ENCODE data around the gene CORO6. TPM values are rescaled to one million over a fixed set of nuclear protein-coding genes. Genes with fewer than 3 reads are reported as not detected.

CORO6 gene
- polyA plus RNA-seq, 2 of the 4 experiments (the other 2 are of a cell fraction) = 5.0 to 10.1 TPM

DNA sequence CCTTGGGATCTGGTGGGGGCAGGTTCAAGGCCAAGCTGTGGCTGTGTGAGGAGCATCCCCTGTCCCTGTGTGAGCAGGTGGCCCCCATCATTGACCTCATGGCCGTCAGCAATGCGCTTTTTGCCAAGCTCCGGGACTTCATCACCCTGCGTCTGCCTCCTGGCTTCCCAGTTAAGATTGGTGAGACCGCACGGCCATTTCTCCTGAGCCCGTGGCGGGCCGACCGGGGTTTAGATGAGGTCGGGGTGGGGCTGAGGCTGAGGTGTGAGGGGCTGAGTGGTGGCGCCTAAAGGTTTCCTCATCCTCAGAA is 10.7 kb downstream of the CORO6 start (continued):
- TF ChIP-seq HDAC2 (IDR thresholded peaks at IDR 0.05) (no peak), ELK1 (IDR thresholded peaks at IDR 0.05; ENCODE audit: low read depth, low read length) (no peak), TFCP2L1 (CRISPR knock-in tag; IDR thresholded peaks at IDR 0.05) (no peak), CBX2 (IDR thresholded peaks at IDR 0.05; ENCODE audit: borderline replicate concordance, low read depth) (no peak), CEBPB (IDR thresholded peaks at IDR 0.05) (no peak)

DNA sequence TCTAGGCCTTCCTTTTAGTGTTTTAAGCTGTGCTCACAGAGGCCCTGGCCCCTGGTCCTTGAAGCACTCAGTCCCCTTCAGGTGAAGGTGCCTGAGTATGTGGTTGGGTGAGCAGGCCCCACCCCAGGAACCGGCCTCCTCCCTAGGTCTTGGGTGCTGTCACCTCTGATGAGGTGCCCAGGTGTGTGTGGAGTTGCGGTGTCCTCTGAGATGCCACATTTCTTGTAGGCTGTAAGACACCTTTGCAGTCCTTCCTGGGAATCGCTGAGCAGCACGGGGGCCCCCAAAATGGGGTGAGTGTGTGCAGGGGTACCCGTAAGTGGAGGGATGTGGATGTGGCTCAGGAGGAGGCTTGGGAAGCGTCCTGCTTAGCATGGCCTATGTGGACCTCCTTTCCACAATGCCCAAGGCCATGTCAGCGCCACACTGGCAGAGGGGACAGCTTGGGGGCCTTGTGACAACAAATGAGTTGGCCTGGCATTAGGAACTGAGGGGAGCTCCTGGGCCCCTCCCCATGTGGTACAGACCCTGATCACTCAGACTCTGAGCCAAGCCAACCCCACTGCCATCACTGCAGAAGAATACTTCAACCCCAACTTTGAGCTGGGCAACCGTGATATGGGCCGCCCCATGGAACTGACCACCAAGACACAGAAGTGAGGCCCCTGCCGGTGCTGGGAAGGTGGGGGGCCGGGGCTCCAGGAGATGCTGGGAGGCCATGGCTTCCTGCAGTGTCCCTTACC is 11.2 kb downstream of the CORO6 start:
- Histone ChIP-seq H3K4me2 (no peak overlapping the region), H3K4me3 (no peak overlapping the region), H3K9me3 (no peaks in the 10 kb centered on the region), H3K4me1 (peaks cover 14% of the 10 kb centered on the region), H3K27ac (no peak overlapping the region)
- WGBS (ENCODE audit: missing lambda C conversion rate) = 95% methylated on average over 11 of the region's 11 CpGs
- ATAC-seq (no peak), DNase-seq (ENCODE audit: low read depth in 1 of 2, low spot score in 1 of 2) (no peak), FAIRE-seq (no peak)
- CTCF ChIA-PET = interaction anchor here (1.1 to 23.2 kb wide), 4 partner anchors 16 to 167 kb away, joined by 3 to 447 read pairs (median 218); partner anchors contain the start of genes ABHD15, ANKRD13B and TP53I13
- POLR2A ChIA-PET = interaction anchor here (0.6 kb wide), 1 partner anchor 258 kb away, joined by 7 read pairs; no protein-coding TSS in a partner anchor
- no peak for TF ChIP-seq HOXB13 (CRISPR knock-in tag; IDR thresholded peaks at IDR 0.05; ENCODE audit: low read depth)
- no peak for TF ChIP-seq JUN (IDR thresholded peaks at IDR 0.05)
- TF ChIP-seq ESRRA (IDR thresholded peaks at IDR 0.05; ENCODE audit: borderline replicate concordance, low read length) = no peak
- TF ChIP-seq RAD21 (conservative IDR thresholded peaks at IDR 0.05 in 1 of 2, IDR thresholded peaks at IDR 0.05 in 1 of 2) = no peak
- no peak for TF ChIP-seq ZC3H11A (IDR thresholded peaks at IDR 0.05)
- no peak for TF ChIP-seq POLR2AphosphoS2 (conservative IDR thresholded peaks at IDR 0.05; ENCODE audit: low read length)
- TF ChIP-seq FOSB (CRISPR knock-in tag; IDR thresholded peaks at IDR 0.05) = no peak
- no peak for TF ChIP-seq HOXA7 (CRISPR knock-in tag; IDR thresholded peaks at IDR 0.05)
- TF ChIP-seq BHLHE40 (IDR thresholded peaks at IDR 0.05; ENCODE audit: low read depth, low read length) = no peak
- no peak for TF ChIP-seq CBX8 (IDR thresholded peaks at IDR 0.05)
- TF ChIP-seq PBX3 (IDR thresholded peaks at IDR 0.05) = no peak
- no peak for TF ChIP-seq RNF2 (IDR thresholded peaks at IDR 0.05; ENCODE audit: borderline replicate concordance, low read depth)
- TF ChIP-seq RFX5 (IDR thresholded peaks at IDR 0.05) = no peak
- TF ChIP-seq ZSCAN20 (CRISPR knock-in tag; IDR thresholded peaks at IDR 0.05) = no peak

GRCh38 chr17:29610395-29610794 is 12.3 kb downstream of the CORO6 start:
- TF ChIP-seq EHMT2 (IDR thresholded peaks at IDR 0.05; ENCODE audit: low read depth) = no peak
- TF ChIP-seq MAX (IDR thresholded peaks at IDR 0.05) = no peak
- TF ChIP-seq HEYL (CRISPR knock-in tag; IDR thresholded peaks at IDR 0.05) = no peak
- TF ChIP-seq CHD4 (IDR thresholded peaks at IDR 0.05; ENCODE audit: borderline replicate concordance) = no peak
- ChIA-PET CTCF (interaction anchor here (0.5 to 23.2 kb wide), 4 partner anchors 14 to 294 kb away, joined by 3 to 447 read pairs (median 164); partner anchors contain the start of genes ABHD15, ANKRD13B and TP53I13), POLR2A (no interaction called here)
- Histone ChIP-seq H3K4me1 (peaks cover 9% of the 10 kb centered on the region), H3K9me3 (no peaks in the 10 kb centered on the region), H3K4me3 (no peak overlapping the region), H3K27ac (no peak overlapping the region), H3K4me2 (no peak overlapping the region)
- ATAC-seq (no peak), DNase-seq (ENCODE audit: low read depth in 1 of 2, low spot score in 1 of 2) (no peak), FAIRE-seq (no peak)
- 93% methylated on average over 3 of the region's 3 CpGs for WGBS (ENCODE audit: missing lambda C conversion rate)

All from A549 (cell line).